EL (cell line): ENCODE results near the gene TRDMT1.

ENCODE experiments used
- DNase-seq: peaks from one replicate; pipeline ENCODE4 v3.0.0-alpha.2; 2016

TRDMT1 gene

DNA sequence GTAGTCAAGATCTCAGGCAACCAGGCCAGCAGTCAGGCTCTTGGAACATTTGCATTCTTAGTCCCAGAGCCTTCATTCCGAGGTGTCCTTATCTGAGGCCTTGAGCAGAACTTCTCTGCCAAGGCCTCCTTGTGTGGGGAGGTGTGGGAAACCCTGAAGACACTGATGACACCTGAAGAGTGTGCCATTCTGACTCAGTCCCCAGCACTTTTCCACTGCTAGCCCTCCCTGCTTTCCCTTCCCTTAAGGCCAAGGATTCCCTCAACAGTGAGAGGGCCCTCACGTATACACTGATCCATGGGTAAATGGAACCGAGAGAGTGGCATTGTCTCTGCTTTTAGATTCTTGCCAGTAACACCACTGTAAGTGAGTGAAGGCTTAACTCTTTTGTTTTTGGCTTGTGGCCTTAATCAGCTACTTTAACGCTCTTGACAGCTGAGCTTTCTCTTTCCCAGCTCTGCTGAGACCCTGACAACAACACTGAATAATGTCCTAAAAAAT, 30.3 kb downstream of the TRDMT1 start:
- DNase-seq = no peak

DNA sequence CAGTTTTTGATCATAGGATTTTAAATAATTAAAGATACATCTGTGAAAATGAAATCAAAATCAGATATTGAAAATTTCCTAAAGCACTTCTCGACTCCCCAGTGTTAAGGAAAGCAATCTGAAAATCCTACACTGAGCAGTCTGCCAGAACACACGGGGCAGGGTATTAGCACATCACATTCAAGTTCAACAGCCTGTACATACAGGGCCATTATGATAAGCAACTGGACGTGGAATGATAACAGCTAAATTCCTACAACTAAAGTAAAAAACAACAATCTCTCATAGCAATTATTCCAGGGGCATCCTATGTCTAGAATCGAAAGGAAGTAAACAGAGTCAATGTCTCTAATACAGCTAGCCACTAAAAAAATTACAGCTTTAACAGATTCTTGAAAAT, 31.7 kb downstream of the TRDMT1 start:
- no peak for DNase-seq

DNA sequence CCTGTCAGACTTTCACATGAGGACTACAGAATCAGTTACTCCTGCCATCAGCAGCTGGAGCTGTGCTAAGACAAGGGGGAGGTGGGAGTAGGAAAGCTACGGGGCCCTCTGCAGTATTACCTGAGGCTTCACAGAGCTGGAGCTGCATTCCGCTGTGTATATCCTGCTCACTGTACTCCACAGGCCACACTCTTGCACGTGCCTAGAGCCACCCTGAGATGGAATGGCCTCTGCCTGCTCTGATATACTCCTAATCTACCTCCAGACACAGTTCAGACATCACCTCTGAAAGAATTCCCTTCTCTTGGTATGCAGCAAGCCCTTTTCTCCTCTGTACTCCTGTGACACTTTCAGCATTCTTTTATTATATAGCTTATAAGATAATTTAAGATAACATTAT, 34.8 kb downstream of the TRDMT1 start:
- no peak for DNase-seq

DNA sequence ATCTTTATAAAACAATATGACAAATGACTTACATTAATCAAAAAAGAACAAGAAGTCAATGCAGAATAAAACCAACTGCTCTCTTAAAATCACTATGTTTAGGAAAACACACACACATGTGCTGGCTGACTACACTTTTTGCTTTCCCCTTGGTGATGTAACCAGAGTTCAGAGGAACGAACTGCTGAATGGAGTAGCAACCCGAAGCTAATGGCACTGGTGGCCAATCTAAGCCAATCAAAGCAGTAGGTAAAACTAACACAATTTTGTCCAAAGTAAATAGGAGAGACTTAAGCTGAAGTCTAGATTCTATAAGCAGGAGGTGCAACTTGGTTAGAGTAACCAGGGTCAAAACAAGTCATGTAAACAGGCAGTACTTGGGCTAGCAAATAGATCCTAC, 38.6 kb downstream of the TRDMT1 start:
- DNase-seq = no peak

DNA sequence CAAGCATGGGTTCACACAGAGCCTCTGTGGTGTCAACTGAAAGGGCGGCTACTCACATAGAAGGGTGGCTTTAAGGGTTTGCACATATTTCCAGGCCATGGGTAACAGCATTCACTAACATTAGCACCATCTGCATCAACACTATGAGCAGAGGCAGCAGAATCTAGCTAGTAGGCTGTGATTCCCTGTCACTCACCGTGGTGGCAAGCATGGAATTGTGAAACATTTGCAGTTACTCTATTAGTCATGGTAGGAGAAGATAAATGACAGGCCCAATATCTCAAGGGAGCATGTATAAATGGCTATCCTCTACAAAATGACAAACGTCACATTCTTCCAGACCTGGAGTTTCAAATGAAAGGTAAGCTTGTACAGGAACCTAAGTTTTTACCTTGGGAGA, 39.7 kb downstream of the TRDMT1 start:
- no peak for DNase-seq

DNA sequence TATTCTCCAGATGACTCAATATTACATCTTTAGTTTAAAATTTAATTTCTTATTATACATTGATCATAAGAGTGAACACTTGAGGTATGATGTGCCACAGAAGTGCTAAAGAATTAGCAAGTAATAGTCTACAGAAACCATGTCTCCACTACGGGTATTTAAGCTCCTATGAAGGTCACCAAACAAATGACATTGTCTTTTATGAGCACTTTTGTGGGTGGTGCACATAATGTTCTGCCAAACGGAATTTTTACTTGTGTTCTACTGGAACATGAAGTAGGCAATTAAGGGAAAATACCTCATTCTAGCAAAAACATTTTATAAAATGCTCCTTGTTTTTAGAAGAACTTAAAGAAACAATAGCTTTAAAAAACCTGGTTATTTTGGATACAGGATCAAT, 44.4 kb downstream of the TRDMT1 start:
- DNase-seq = no peak

DNA sequence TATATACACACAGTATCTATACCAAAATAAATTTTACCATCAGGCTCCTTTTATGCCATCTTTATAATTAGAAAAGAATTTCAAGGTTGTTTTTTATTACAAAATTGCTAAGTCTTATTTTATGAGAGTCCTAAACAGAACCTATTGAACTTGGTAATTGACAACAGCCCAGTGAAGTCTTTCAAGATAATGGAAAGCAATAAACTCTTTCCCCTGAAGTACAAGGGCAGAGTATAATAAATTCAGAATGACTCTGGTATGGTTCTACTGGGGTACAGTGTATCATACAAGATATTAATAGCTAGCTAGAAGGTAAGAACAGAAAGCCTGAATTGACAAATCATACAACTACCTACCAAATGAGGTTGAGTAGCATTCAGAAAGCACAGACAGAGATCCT, 45.6 kb downstream of the TRDMT1 start:
- no peak for DNase-seq

DNA sequence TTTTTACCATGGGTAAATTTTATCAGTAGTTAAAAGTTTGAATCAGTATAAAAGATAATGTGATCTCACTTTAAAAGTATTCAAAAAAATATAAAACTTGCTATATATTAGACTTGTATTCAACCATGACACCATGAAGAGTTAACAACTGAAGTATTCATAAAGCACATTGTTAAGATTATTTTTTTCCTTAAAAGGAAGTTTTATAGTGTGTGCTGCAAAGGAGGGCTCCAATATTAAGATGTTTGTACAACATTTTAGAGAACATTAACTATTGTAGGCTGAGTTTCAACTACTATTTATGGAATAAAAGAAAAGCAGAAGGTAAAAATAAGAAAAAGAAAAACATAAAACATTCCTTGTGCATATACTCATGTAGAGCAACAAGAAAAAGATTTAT, 47.4 kb downstream of the TRDMT1 start:
- no peak for DNase-seq

DNA sequence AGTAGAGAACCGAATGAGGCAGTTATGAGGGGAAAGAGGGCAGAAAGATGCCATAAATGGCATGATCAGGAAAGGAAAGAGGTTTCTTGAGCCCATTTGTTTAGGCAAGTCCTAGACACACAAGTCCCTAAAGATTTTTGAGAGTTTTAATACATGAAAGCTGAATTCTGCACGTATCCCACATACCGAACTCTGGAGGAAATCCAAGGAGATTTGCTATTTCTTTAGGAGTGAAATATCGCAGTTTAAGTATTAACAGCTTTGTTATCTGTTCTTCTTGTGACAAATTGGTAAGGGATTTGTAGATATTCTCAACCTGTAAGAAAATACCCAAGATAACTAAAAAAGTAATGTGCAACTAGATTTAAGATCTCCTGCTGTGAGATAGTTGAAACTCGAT, 48.2 kb downstream of the TRDMT1 start:
- no peak for DNase-seq

DNA sequence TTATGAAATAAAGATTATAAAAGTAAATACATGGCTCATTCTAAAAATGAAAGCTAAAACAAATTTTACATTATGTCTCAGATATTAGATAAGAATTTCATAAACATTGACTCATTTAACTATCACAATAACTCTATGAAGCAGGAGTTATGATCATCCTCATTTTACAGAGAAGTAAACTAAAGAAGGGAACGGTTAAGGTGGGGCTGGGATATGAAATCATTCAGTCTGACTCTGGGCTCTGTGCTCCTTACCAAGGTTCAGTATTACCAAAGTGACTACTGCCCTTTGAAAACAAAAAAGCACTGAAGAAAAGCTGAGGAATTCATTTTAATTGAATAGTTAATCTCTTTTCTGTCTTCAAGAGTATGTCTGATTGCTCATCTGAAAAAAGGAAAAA, 49.8 kb downstream of the TRDMT1 start:
- DNase-seq = no peak

DNA sequence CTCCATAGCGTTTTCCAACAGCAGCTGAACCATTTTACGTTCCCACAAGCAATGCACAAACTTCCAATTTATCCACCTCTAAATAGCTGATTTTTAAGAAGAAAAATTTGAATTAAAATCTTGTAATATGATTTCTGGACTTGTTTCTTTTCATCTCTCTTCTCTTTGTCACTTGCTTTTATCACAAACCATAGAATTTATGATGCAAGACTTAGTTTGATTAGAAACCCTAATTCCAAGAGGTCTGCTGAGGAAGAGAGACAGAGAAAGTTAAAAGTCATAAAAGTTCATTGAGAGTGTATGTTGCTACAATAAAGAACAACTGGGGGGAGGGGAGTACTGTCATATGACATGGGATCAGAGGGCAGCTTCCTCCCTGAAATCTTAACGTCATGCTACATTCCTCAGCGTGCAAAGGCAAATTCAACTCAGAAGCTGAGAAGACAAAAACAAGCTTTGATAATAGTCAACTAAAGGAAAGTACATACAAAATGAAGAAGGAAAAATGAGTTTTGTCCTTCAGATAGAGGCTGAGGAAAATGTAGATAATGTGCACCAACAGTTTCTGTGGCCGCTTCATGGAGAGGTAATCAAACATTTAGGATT, 53.5 kb downstream of the TRDMT1 start:
- DNase-seq = no peak

DNA sequence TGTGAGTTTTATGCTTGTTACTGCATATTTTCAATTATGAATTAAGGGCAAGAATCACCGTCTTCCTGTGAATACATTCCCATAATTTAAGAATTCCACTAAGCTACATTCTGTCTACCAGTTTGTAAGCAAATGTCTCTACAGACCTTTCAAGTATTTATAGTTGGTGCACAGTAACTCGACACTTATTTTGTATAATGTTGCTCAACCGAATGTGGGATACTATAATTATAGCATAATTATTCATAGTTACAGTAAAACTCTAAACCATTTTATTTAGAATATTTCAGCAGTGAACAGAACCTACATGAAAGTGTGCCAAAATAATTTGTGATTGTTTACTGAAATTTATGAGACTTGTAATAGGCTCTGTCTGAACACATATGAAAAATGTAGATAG, 54.6 kb downstream of the TRDMT1 start:
- DNase-seq = no peak

DNA sequence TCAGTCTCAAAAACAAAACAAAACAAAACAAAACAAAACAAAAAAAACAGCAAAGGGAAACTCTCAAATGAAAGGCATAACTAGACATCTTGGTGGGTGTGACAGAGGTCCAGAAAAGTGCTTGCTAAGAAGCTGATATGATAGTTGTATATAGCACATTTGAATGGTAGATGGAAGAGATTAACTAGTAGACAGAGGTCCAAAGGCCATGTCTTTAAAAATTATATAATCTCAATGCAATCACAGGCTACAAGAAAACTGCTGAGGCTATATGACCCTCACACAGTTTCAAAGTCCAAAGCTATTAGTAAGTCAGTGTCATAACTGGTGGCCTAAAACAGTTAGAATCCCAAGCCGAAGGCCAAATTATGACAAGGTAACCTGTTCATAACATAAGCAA, 56.2 kb downstream of the TRDMT1 start:
- DNase-seq = no peak

DNA sequence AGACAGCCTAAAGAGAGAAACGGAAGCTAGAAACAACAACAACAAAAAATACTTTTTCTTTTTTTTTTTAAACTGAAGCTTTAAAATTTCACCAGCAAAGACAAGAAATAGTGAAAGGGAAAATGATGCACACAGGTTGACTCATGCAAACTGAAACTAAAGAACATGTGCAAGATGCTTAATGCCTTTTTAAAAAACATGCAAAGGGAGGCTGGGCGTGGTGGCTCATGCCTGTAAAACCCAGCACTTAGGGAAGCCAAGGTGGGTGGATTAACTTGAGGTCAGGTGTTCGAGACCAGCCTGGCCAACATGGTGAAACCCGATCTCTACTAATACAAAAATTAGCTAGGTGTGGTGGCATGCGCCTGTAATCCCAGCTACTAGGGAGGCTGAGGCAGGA, 56.7 kb downstream of the TRDMT1 start:
- no peak for DNase-seq

DNA sequence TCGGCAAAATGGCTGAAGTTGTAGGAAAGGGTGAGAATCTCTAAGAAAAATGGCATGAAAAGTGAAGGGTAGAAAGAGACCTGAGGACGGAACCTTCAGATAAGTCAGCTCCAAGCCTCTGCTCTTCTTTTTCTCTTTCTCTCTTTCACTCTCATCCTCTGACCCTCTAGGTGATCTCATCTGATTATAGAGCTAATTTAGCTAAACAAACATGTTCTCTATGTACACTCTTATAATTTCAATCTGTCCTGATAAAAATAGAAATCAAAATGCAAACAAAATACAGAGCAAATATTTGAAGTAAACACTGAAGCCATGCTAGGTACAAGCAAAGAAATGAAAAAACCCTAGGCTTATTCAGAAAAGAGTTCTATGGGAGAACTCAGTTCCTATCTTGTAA, 57.4 kb downstream of the TRDMT1 start:
- DNase-seq = no peak

DNA sequence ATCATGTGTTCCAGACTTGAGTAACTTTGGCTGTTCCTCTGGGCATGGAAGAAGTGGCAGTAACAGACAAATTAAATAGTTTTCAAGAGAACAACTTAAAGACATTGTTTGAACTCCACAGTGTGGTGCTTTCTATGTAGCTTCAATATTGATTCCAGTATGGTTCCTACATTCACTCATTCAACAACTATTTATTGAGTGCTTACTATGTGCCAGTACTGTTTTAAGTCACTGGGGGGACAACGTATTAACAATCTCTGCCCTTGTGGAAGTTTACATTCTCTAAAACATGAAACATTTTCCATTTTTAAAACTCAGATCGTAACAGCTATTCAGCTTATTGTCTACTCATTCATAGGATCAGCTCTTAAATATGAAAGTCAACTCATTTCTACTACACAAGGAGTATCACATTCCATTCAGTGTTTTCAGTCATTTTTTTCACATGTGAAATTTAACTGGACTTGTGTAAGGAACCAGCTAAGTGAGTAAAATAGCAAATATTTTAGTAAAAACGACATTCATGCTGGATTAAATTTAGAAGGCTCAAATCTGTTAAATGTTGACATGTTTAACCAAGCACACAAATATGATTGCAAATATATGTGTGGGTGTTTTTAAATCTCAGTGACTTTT, 58.3 kb downstream of the TRDMT1 start:
- DNase-seq = no peak

DNA sequence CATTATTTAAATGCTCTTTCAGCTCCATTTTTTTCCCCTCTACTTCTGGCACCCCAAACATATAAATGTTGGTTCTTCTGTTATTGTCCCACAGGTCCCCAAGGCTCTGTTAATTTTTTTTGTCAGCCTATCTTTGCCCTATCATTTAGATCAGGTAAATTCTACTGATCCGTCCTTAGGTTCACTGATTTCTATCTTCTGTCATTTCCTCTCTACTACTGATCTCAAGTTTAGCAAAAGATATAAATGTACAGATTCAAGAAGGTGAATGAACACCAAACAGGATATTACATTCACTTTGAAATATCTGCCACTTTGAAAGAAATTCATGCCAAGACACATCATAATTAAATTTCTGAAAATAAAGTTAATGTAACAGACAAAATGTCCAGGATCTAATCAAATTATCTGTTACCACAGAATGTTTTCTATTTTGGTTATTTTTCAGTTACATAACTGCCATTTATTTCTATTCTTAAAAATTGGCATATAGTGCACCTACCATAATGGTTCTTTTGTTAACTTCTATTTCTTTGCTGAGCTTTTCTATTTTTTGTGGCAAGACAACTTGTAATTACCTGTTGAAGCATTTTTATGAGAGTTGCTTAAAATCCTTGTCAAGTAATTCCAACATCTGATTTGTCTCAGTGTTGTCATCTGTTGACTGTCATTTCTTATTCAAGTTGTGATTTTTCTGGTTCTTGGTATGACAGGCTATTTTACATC, 59.8 kb downstream of the TRDMT1 start:
- no peak for DNase-seq

DNA sequence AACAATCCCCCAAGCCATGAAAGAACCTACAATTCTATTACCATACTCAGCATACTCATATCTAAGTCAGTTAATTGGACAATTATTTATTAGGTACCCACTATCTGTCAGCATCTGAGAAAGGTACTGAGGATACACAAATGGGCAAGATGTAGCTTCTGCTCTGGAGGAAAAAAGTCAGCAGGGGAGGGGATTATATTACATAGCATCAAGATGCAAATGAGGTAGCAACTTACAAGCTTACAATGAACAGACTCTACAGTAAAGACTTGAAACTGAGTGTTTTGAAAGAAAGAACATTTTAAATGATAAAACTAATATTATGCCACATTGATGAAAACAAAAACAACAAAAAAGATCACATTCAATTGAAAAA, 61.1 kb downstream of the TRDMT1 start:
- no peak for DNase-seq

DNA sequence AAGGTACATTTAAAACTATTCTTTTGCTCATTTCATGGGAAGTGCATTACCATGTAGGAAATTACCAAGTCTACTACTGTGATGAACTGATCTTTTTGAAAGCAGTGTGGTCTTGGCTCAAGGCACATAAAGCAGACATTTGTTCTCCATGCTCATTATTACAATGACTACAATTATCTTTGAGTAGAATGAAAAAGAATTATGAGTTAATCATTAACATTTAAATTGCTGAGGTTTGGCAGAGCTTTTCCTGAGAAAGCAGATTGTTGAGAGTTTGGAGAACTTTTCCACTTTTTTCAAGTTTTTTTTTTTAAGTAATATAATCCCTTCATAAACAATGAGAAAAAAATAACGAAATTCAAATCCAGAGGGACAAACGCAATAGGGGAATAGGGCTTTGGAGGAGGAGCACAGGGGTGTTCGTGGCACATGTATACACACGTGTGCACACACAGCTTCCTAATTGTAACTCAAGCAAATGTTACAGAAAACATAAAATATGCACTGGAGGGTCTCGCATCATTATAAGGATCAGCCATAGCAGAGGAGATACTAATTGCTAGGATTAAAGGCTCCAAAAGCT, 62.9 kb downstream of the TRDMT1 start:
- DNase-seq = no peak

DNA sequence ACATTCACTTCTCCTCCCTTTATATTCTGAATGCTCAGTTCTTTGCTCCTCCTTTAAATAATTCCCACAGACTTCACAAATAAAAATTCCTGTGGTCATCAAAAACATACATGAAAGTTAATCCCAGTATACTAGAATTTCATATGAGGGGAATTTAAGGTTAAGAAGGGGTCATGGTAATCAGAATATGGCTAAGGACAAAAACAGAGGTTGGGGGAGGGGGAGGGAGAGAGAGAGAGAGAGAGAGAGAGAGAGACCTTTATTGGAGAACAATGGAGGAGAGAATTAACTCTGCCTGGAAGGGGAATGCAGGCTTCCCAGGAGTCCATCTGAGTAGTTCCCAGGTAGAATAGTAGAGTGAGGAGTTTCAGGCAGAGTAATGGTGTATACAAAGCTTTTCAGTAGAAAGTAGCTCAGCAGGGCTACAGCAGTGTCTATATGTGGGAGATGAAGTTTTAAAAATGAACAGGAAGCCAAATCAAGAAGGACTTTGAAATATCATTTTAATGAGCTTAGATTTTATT, 66.7 kb downstream of the TRDMT1 start:
- no peak for DNase-seq

DNA sequence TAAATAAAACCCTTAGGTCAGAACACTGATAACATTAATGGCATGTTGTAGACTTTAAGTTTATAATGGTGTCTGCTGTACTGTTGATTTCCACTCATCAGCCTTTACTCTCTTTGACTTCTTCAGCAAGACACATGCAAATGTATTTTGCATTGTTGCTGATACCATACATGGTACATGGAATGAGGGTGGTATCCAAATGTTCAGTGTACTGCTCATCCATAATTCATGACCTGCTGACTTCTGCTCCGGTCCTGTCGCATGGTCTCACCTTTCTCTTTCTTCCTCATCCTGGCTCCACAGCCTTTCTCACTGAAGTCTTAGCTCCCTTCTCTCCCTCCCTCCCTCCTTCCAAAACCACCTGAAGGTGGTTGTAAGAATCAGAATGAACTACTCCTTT, 67.2 kb downstream of the TRDMT1 start:
- DNase-seq = no peak

DNA sequence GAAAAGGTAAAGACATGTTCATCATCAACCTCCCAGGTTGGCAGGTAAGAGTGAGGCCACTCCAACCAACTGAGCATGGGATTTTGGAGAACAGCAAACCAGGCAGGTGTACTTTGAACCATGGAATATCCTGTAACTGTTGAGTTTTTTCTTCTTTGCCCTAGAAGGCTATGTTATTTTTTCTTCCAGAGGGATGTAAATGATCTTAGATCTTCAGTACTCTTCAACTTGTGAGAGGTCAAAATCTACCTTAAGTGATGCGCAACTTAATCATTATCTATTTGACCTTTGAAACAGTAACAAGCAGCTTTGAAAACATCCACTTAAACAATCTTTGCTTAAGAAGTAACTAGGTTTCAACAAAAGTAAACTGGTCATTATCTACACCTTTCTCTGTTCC, 71.7 kb downstream of the TRDMT1 start, which contains the start of gene CUBN:
TSS of gene CUBN (minus strand) at position 71 of the 400 bp plus-strand sequence. CDS start at position 25, 46 bp downstream.
- no peak for DNase-seq

DNA sequence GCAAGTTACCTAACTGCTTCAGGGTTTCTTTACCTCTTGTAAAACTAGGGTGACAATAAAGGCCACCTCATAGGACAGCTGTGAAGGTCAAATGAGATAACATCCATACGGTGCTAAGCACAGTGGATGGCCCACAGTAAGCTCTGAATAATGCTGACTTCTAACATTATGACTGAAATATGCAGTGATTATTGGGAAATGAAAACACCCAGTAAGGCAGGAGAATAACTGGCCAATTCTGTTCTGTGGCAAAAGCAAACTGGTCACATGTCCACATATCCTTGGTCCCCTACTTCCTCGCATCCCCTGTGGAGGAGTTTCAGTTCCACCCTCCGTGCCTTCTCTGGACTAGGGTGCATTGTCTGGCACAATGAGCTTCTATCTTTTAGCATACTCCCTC, 73.2 kb downstream of the TRDMT1 start:
- DNase-seq = no peak

DNA sequence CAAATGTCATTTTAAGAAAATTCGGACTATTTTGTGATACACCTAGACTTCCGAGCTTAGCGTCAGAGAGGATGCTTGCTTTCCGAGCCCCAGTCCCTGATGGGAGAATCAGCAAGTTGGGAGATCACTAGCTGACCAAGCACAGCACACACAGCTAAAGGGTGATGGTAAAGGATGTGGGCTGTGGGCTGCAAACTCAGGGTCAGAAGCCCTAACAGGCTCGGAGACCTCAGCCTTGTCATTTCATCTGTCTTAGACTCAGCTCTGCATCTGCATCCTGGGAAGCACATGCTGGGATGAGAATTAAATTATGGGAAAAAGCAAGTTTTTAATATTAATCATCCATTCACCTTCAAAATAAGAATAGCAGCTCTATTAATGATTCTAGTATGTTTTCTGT, 75.1 kb downstream of the TRDMT1 start:
- no peak for DNase-seq
